ENCODE data around the gene ARMH1. TPM values are rescaled to one million over a fixed set of nuclear protein-coding genes. Genes with fewer than 3 reads are reported as not detected.

Gene ARMH1
- total and polyA plus RNA-seq, 9 donors, result 3.1 to 13.8 (median 5.7) TPM

DNA sequence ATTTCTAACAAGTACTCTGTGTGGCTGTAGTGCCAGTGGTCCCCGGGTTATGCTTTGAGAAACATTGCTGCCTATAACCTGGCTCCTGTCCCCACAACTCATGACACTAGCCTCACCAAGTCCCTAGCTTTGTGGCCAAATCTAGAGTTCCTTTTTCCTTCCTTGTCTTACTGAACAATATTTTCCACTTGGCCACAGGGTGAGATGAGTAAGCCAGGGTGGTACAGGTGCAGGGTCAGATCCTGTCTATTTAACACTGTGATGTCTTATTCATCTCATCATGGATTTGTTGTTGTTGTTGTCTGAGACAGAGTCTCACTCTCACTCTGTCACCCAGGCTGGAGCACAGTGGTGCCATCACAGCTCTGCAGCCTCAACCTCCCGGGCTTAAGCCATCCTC, 18.6 kb downstream of the ARMH1 start:
- Histone ChIP-seq H3K36me3 (no peaks in the 10 kb centered on the region), H3K4me3 (no peak overlapping the region), H3K27ac (no peak overlapping the region), H3K9me3 (no peaks in the 10 kb centered on the region), H3K27me3 (no peaks in the 10 kb centered on the region), H3K4me1 (ENCODE audit: insufficient read depth) (peaks cover 6% of the 10 kb centered on the region)
- DNase-seq, result no peak
- intact Hi-C loops (cut with DNase I), result no loop called here
- TF ChIP-seq, protein P1, sequence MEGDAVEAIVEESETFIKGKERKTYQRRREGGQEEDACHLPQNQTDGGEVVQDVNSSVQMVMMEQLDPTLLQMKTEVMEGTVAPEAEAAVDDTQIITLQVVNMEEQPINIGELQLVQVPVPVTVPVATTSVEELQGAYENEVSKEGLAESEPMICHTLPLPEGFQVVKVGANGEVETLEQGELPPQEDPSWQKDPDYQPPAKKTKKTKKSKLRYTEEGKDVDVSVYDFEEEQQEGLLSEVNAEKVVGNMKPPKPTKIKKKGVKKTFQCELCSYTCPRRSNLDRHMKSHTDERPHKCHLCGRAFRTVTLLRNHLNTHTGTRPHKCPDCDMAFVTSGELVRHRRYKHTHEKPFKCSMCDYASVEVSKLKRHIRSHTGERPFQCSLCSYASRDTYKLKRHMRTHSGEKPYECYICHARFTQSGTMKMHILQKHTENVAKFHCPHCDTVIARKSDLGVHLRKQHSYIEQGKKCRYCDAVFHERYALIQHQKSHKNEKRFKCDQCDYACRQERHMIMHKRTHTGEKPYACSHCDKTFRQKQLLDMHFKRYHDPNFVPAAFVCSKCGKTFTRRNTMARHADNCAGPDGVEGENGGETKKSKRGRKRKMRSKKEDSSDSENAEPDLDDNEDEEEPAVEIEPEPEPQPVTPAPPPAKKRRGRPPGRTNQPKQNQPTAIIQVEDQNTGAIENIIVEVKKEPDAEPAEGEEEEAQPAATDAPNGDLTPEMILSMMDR (IDR thresholded peaks at IDR 0.05), result no peak
- TF ChIP-seq EP300 (IDR thresholded peaks at IDR 0.05) (no peak), POLR2A (IDR thresholded peaks at IDR 0.05) (no peak)
- 85 to 87% (median 85%) methylated on average over 2 of the region's 2 CpGs for WGBS, 3 donors

DNA sequence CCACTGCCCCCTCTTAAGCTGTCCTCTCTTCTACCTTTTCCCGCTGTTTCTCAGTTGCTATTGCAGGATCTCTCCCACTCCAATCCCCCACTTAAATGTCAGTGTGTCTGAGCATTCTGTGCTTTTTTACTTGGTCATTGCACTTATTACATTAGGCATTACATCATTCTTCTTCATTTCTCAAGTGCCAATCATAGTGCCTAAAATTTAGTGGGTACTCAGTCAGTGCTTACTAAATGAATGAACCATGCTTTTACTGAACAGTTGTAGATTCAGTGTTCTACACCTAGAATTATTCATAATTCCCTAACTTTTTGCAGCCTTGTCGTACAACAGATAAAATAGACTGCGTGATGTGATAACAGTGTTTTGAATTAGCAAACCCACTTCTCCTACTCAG, 19.4 kb downstream of the ARMH1 start:
- Histone ChIP-seq H3K27me3 (no peaks in the 10 kb centered on the region), H3K4me3 (no peak overlapping the region), H3K9me3 (no peaks in the 10 kb centered on the region), H3K27ac (no peak overlapping the region), H3K4me1 (ENCODE audit: insufficient read depth) (peaks cover 6% of the 10 kb centered on the region), H3K36me3 (no peaks in the 10 kb centered on the region)
- 95 to 97% (median 96%) methylated on average over 3 of the region's 3 CpGs for WGBS, 3 donors
- TF ChIP-seq EP300 (IDR thresholded peaks at IDR 0.05), result no peak
- TF ChIP-seq, protein P1 (IDR thresholded peaks at IDR 0.05), result no peak
- TF ChIP-seq POLR2A (IDR thresholded peaks at IDR 0.05), result no peak
- DNase-seq, result no peak
- intact Hi-C loops (cut with DNase I), result no loop called here

DNA sequence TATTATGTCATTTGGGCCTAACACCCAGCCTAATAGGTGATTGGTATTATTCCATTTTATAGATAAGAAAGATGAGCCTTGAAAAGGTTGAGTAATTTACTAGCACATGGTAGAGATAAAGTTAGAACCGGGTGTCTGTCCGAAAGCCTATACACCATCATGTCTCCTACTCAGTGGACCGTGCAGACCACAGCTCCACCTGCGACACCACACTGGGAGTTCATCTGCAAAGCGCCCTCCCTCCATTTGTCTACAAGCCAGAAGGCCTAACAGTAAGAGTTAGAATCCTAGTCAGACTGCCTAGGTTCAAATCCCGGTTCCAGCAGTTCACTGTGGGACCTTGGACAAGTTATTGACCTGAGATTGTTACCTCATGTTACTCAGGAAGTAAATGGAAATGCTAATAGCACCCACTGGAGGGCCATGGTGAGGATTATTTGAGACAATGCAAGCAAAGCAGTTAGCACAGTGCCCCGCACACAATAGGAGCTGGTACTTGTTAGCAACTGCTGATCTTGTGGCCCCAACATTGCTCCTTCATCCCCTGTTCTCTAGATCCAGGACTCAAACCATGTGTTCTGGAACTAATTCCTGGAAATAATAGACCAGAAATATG, 20.5 kb downstream of the ARMH1 start:
- Histone ChIP-seq H3K4me1 (ENCODE audit: insufficient read depth) (no peaks in the 10 kb centered on the region), H3K27ac (no peak overlapping the region), H3K27me3 (no peaks in the 10 kb centered on the region), H3K36me3 (no peaks in the 10 kb centered on the region), H3K4me3 (no peak overlapping the region), H3K9me3 (no peaks in the 10 kb centered on the region)
- intact Hi-C loops (cut with DNase I), result no loop called here
- WGBS, 3 donors, result 92 to 95% (median 93%) methylated on average over 7 of the region's 7 CpGs
- TF ChIP-seq, protein P1 (IDR thresholded peaks at IDR 0.05), result no peak
- TF ChIP-seq EP300 (IDR thresholded peaks at IDR 0.05) (no peak), POLR2A (IDR thresholded peaks at IDR 0.05) (no peak)
- DNase-seq, result no peak

DNA sequence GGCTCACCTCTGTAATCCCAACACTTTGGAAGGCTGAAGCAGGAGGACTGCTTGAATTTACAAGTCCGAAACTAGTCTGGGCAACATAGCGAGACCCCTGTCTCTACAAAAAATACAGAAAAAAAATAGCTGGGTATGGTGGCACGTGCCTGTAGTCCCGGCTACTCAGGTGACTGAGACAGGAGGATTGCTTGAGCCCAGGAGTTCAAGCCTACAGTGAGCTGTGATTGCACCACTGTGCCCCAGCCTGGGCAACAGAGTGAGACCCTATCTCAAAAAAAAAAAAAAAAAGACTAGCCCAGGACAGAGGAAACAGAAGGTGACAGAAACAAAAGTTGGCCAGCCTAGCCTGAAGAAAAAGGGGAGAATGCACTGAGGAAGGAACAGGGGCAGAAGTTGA, 21.2 kb downstream of the ARMH1 start:
- Histone ChIP-seq H3K36me3 (no peaks in the 10 kb centered on the region), H3K27ac (no peak overlapping the region), H3K9me3 (no peaks in the 10 kb centered on the region), H3K4me3 (no peak overlapping the region), H3K4me1 (ENCODE audit: insufficient read depth) (no peaks in the 10 kb centered on the region), H3K27me3 (no peaks in the 10 kb centered on the region)
- WGBS, 3 donors, result 89 to 92% (median 92%) methylated on average over 4 of the region's 4 CpGs
- intact Hi-C loops (cut with DNase I), result no loop called here
- TF ChIP-seq EP300 (IDR thresholded peaks at IDR 0.05), result no peak
- DNase-seq, result no peak

DNA sequence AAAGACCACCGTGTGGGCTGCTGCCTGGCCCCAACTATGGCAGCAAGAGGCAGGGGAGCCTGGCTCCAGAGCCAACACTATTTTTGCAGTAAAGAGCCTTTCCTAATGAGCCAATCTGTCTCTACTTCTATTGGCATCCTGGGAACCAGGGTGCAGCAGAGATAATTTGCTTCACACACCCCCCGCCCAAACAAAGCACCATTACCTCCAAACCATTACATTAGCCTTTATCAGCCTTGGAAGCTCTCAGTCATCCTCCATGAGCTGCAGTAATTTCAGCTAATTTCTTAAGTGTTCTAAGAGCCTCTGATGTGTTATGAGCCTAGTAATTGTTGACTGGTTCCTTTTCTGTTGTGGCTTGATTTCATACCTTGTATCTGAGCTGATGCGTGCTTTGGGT, 21.6 kb downstream of the ARMH1 start:
- DNase-seq, result no peak
- Histone ChIP-seq H3K4me3 (no peak overlapping the region), H3K9me3 (no peaks in the 10 kb centered on the region), H3K4me1 (ENCODE audit: insufficient read depth) (no peaks in the 10 kb centered on the region), H3K27me3 (no peaks in the 10 kb centered on the region), H3K27ac (no peak overlapping the region), H3K36me3 (no peaks in the 10 kb centered on the region)
- WGBS, 3 donors, result 90 to 91% (median 90%) methylated on average over 3 of the region's 3 CpGs
- TF ChIP-seq POLR2A (IDR thresholded peaks at IDR 0.05), result no peak
- TF ChIP-seq, protein P1 (IDR thresholded peaks at IDR 0.05), result no peak
- TF ChIP-seq EP300 (IDR thresholded peaks at IDR 0.05), result no peak
- intact Hi-C loops (cut with DNase I), result no loop called here

All from ovary (tissue), 9 donors.